Liver (tissue), 9 donors: ENCODE measurements around the gene PCED1B. TPM values are rescaled to one million over a fixed set of nuclear protein-coding genes. Genes with fewer than 3 reads are reported as not detected.

Source experiments
- DNase-seq: peaks from one replicate; pipeline ENCODE4 v3.0.0-alpha.2; 2017; ENCODE audit warnings: low spot score
- H3K27ac ChIP-seq, 2 donors: one replicate each; pipeline ENCODE4 v1.7.0; 2013; ENCODE audit warnings: inconsistent platforms in 2 of 2, low read length in 2 of 2, control low read depth in 1 of 2, low read depth in 1 of 2, mild to moderate bottlenecking in 1 of 2
- H3K27me3 ChIP-seq, 4 donors: one replicate each; pipeline versions ENCODE4 v1.6.1 to v1.7.0; 2013; ENCODE audit warnings: low read length in 3 of 4, inconsistent platforms in 1 of 4, mild to moderate bottlenecking in 1 of 4, moderate library complexity in 1 of 4; ENCODE audit not compliant: control insufficient read depth in 4 of 4, insufficient read depth in 4 of 4
- H3K36me3 ChIP-seq, 4 donors: one replicate each; pipeline versions ENCODE4 v1.6.1 to v1.7.0; 2013; ENCODE audit warnings: low read length in 3 of 4, mild to moderate bottlenecking in 3 of 4, low read depth in 1 of 4, moderate library complexity in 1 of 4; ENCODE audit not compliant: control insufficient read depth in 4 of 4, insufficient read depth in 3 of 4
- H3K4me1 ChIP-seq, 4 donors: one replicate each; pipeline versions ENCODE4 v1.6.1 to v1.7.0; 2013; ENCODE audit warnings: low read length in 3 of 4, mild to moderate bottlenecking in 3 of 4, moderate library complexity in 1 of 4; ENCODE audit not compliant: control insufficient read depth in 4 of 4, insufficient read depth in 4 of 4
- H3K4me3 ChIP-seq, 3 donors: one replicate each; pipeline versions ENCODE4 v1.6.1 to v1.7.0; 2013; ENCODE audit warnings: low read length in 3 of 3, control low read depth in 1 of 3, low read depth in 1 of 3, mild to moderate bottlenecking in 1 of 3
- H3K9ac ChIP-seq, 2 donors: one replicate each; pipeline ENCODE4 v1.7.0; 2013; ENCODE audit warnings: low read length in 2 of 2, mild to moderate bottlenecking in 2 of 2, moderate library complexity in 2 of 2, control low read depth in 1 of 2, low read depth in 1 of 2
- H3K9me3 ChIP-seq, 4 donors: one replicate each; pipeline versions ENCODE4 v1.6.1 to v1.7.0; 2013; ENCODE audit warnings: low read length in 3 of 4; ENCODE audit not compliant: control insufficient read depth in 4 of 4
- ATF3 ChIP-seq: IDR thresholded peaks from 2 replicates; pipeline ENCODE4 v1.6.1; 2016; ENCODE audit warnings: antibody characterized with exemption
- CTCF ChIP-seq: fragments of 150-350 bp; IDR thresholded peaks from 2 replicates; pipeline ENCODE4 v1.5.1; 2017; ENCODE audit warnings: improper control_type of control experiment, low read depth, low read length; ENCODE audit not compliant: missing input control
- EGR1 ChIP-seq, 2 donors: IDR thresholded peaks; 2 replicates each; pipeline ENCODE4 v1.6.1; 2016 to 2018; ENCODE audit warnings: antibody characterized with exemption in 2 of 2, low read depth in 2 of 2
- FOXA2 ChIP-seq: IDR thresholded peaks from 2 replicates; pipeline ENCODE4 v1.6.1; 2016; ENCODE audit warnings: antibody characterized with exemption
- HNF4A ChIP-seq, 2 donors: conservative IDR thresholded peaks; 2 replicates each; pipeline ENCODE4 v1.6.1; 2016; ENCODE audit warnings: antibody characterized with exemption in 2 of 2, mild to moderate bottlenecking in 2 of 2
- HNF4G ChIP-seq: IDR thresholded peaks from 2 replicates; pipeline ENCODE4 v1.6.1; 2016; ENCODE audit warnings: antibody characterized with exemption
- JUND ChIP-seq, 2 donors: IDR thresholded peaks; 2 replicates each; pipeline ENCODE4 v1.6.1; 2016; ENCODE audit warnings: antibody characterized with exemption in 2 of 2
- MAX ChIP-seq: IDR thresholded peaks from 2 replicates; pipeline ENCODE4 v1.6.1; 2016; ENCODE audit warnings: antibody characterized with exemption
- NR2F2 ChIP-seq: IDR thresholded peaks from 2 replicates; pipeline ENCODE4 v1.6.1; 2016; ENCODE audit warnings: antibody characterized with exemption
- RAD21 ChIP-seq, 2 donors: IDR thresholded peaks; 2 replicates each; pipeline ENCODE4 v1.6.1; 2016; ENCODE audit warnings: antibody characterized with exemption in 2 of 2, mild to moderate bottlenecking in 2 of 2
- REST ChIP-seq: IDR thresholded peaks from 2 replicates; pipeline ENCODE4 v1.6.1; 2016; ENCODE audit warnings: antibody characterized with exemption, mild to moderate bottlenecking
- RXRA ChIP-seq, 2 donors: IDR thresholded peaks; 2 replicates each; pipeline ENCODE4 v1.6.1; 2017 to 2018; ENCODE audit warnings: antibody characterized with exemption in 2 of 2, mild to moderate bottlenecking in 1 of 2
- SP1 ChIP-seq: IDR thresholded peaks from 2 replicates; pipeline ENCODE4 v1.6.1; 2018; ENCODE audit warnings: antibody characterized with exemption, mild to moderate bottlenecking
- TAF1 ChIP-seq: conservative IDR thresholded peaks from 2 replicates; pipeline ENCODE4 v1.6.1; 2016; ENCODE audit warnings: antibody characterized with exemption, mild to moderate bottlenecking
- YY1 ChIP-seq: IDR thresholded peaks from 2 replicates; pipeline ENCODE4 v1.6.1; 2016; ENCODE audit warnings: antibody characterized with exemption, mild to moderate bottlenecking
- ZBTB33 ChIP-seq: IDR thresholded peaks from 2 replicates; pipeline ENCODE4 v1.6.1; 2016; ENCODE audit warnings: antibody characterized with exemption
- WGBS: extraction: QIAGEN DNeasy Blood & Tissue Kit; methylation state at CpG from one replicate; pipeline ENCODE4 v1.1.7; 2013; 5-methylcytosine and 5-hydroxymethylcytosine counted together
- polyA plus RNA-seq, 2 donors: library from polyadenylated mRNA; stranded (reverse) in 1 of 2; unstranded in 1 of 2; fragments of 200-250 nt in 1 of 2; fragments of >200 nt in 1 of 2; fragmentation: Nextera tagmentation in 1 of 2; extraction: Ambion mirVana in 1 of 2; gene quantifications; one replicate each; pipeline versions ENCODE4 v1.2.1 to v1.2.3, GENCODE V29; 2013 to 2015
- total RNA-seq, 2 donors: library from RNA; depleted of rRNA; stranded (reverse); fragments of >200 nt; gene quantifications; one replicate each; pipeline ENCODE4 v1.2.3, GENCODE V29; 2014
- donor health status: healthy.
- donor health status: healthy.
- donor health status: healthy.
- donor health status: healthy.
- donor health status: healthy.

The PCED1B gene
- total and polyA plus RNA-seq, 4 donors, result 0.51 to 1.8 (median 1.1) TPM

- WGBS, result 69% methylated on average over 2 of the region's 2 CpGs
- peaks cover 2 to 8% (median 6%) of the 10 kb centered on the region in 4 donors for H3K9me3 ChIP-seq
- TF ChIP-seq EGR1 (IDR thresholded peaks at IDR 0.05; ENCODE audit: low read depth in 2 of 2) (no peak), YY1 (no peak), SP1 (no peak), TAF1 (no peak), HNF4G (no peak)
- no peak for DNase-seq
- no peaks in the 10 kb centered on the region for H3K36me3 ChIP-seq
- peaks cover 0 to 1% (median 0%) of the 10 kb centered on the region in 4 donors for H3K4me1 ChIP-seq
- no peak overlapping the region for H3K9ac ChIP-seq
- H3K27me3 ChIP-seq, result no peaks in the 10 kb centered on the region
- H3K4me3 ChIP-seq, result no peak overlapping the region
- H3K27ac ChIP-seq, result no peak overlapping the region
Observed at GRCh38 chr12:47052274-47052673, 27.1 kb upstream of the PCED1B start.

GRCh38 chr12:47053961-47054360 is 25.5 kb upstream of the PCED1B start:
- Histone ChIP-seq H3K36me3 (no peaks in the 10 kb centered on the region), H3K9ac (no peak overlapping the region), H3K27ac (no peak overlapping the region), H3K4me3 (no peak overlapping the region), H3K27me3 (no peaks in the 10 kb centered on the region), H3K9me3 (peaks cover 2 to 8% (median 6%) of the 10 kb centered on the region in 4 donors), H3K4me1 (peaks cover 0 to 1% (median 0%) of the 10 kb centered on the region in 4 donors)
- no peak for DNase-seq
- TF ChIP-seq RXRA (IDR thresholded peaks at IDR 0.05), result no peak
- TF ChIP-seq EGR1 (IDR thresholded peaks at IDR 0.05; ENCODE audit: low read depth in 2 of 2), result no peak
- no peak for TF ChIP-seq JUND (IDR thresholded peaks at IDR 0.05)
- no peak for TF ChIP-seq ATF3
- TF ChIP-seq ZBTB33, result no peak
- no peak for TF ChIP-seq SP1
- no peak for TF ChIP-seq YY1
- TF ChIP-seq FOXA2, result no peak
- TF ChIP-seq NR2F2, result no peak
- TF ChIP-seq HNF4A (conservative IDR thresholded peaks at IDR 0.05), result no peak
- TF ChIP-seq REST, result no peak
- no peak for TF ChIP-seq RAD21 (IDR thresholded peaks at IDR 0.05)

- Histone ChIP-seq H3K9me3 (peaks cover 2 to 8% (median 6%) of the 10 kb centered on the region in 4 donors), H3K36me3 (no peaks in the 10 kb centered on the region), H3K27ac (no peak overlapping the region), H3K9ac (no peak overlapping the region), H3K4me3 (no peak overlapping the region), H3K4me1 (peaks cover 0 to 1% (median 0%) of the 10 kb centered on the region in 4 donors), H3K27me3 (no peaks in the 10 kb centered on the region)
- TF ChIP-seq MAX (no peak), CTCF (no peak), HNF4G (no peak), RAD21 (IDR thresholded peaks at IDR 0.05) (no peak), ZBTB33 (no peak), HNF4A (conservative IDR thresholded peaks at IDR 0.05) (no peak), SP1 (no peak), FOXA2 (no peak), RXRA (IDR thresholded peaks at IDR 0.05) (no peak), ATF3 (no peak)
- WGBS, result 93% methylated on average over 4 of the region's 4 CpGs
- DNase-seq, result no peak
Observed at GRCh38 chr12:47054659-47055058, 24.8 kb upstream of the PCED1B start.
